HepG2 (cell line): ENCODE data around the gene USP36. TPM values are rescaled to one million over a fixed set of nuclear protein-coding genes. Genes with fewer than 3 reads are reported as not detected.

Experiments used
- ATAC-seq: fragments of 200-7000 bp; cut with Tn5 transposase; 3 replicates; pipeline ENCODE4 v1.9.1; 2020; ENCODE audit warnings: mild to moderate bottlenecking, moderate library complexity
- BruUV-seq: library from RNA; stranded (reverse); fragments of 400-500 nt; replicated peaks from 2 replicates; lab custom pipeline; 2021; lab: Mats Ljungman, UMichigan
- CTCF ChIA-PET: fragments of 300-600 bp; formaldehyde crosslinking; extraction: SDS; loops from one replicate; lab custom pipeline; 2021; ENCODE audit warnings: low total read pairs, inconsistent platforms, low intra/inter-chr PET ratio; lab: Yijun Ruan, JAX
- POLR2A ChIA-PET: fragments of 350-600 bp; sonication (Branson Sonifier 250); formaldehyde crosslinking; loops from one replicate; lab custom pipeline; 2020; ENCODE audit warnings: antibody characterized with exemption, inconsistent platforms; lab: Yijun Ruan, JAX
- DNase-seq: peaks from one replicate; pipeline ENCODE4 v3.0.0-alpha.2; 2015; ENCODE audit warnings: low spot score
- FAIRE-seq: peaks from 3 replicates; lab custom pipeline; 2011; peaks lifted over from hg19 to GRCh38; lab: Jason Lieb, UNC
- H2AFZ ChIP-seq: one replicate; pipeline ENCODE4 v1.6.1; 2011; ENCODE audit warnings: low read length, inconsistent platforms
- H3K27ac ChIP-seq: fragments of 300-600 bp; 3 replicates; pipeline ENCODE4 v1.8.0; 2011; ENCODE audit warnings: mixed run types, mild to moderate bottlenecking, mixed read lengths, low read length, inconsistent platforms; ENCODE audit not compliant: insufficient read depth; ENCODE audit errors: extremely low read length
- H3K27me3 ChIP-seq, 2 experiments: fragments of 200-600 bp in 1 of 2; 2 replicates in 1 of 2; 3 replicates in 1 of 2; pipeline versions ENCODE4 v1.6.0 to v1.8.0; 2011; ENCODE audit warnings: low read length in 2 of 2, mild to moderate bottlenecking in 2 of 2, moderate library complexity in 2 of 2, inconsistent platforms in 1 of 2; ENCODE audit not compliant: insufficient read depth in 2 of 2, control insufficient read depth in 1 of 2
- H3K36me3 ChIP-seq, 2 experiments: fragments of 200-600 bp in 1 of 2; replicated peaks in 1 of 2; 2 replicates in 1 of 2; 3 replicates in 1 of 2; pipeline versions ENCODE4 v1.5.1 to v1.8.0; 2011; ENCODE audit warnings: low read length in 2 of 2, inconsistent platforms in 1 of 2; ENCODE audit not compliant: insufficient read depth in 2 of 2, control insufficient read depth in 1 of 2
- H3K4me1 ChIP-seq: 2 replicates; pipeline ENCODE4 v1.5.1; 2012; ENCODE audit warnings: low read length, inconsistent platforms; ENCODE audit not compliant: insufficient read depth
- H3K4me2 ChIP-seq: 2 replicates; pipeline ENCODE4 v1.6.0; 2011; ENCODE audit warnings: low read depth, low read length, inconsistent platforms
- H3K4me3 ChIP-seq, 3 experiments: fragments of 200-600 bp in 1 of 3; sonication (generic), shearing (Covaris generic) in 1 of 3; replicated peaks in 1 of 3; 2 replicates each; pipeline ENCODE4 v1.5.1; 2011 to 2016; ENCODE audit warnings: low read length in 3 of 3, inconsistent platforms in 2 of 3, low read depth in 2 of 3, mild to moderate bottlenecking in 2 of 3, control low read depth in 1 of 3, mixed read lengths in 1 of 3; ENCODE audit not compliant: insufficient read depth in 1 of 3
- H3K79me2 ChIP-seq: one replicate; pipeline ENCODE4 v1.6.1; 2011; ENCODE audit warnings: low read length, inconsistent platforms; ENCODE audit not compliant: insufficient read depth
- H3K9ac ChIP-seq: 2 replicates; pipeline ENCODE4 v1.6.0; 2011; ENCODE audit warnings: mild to moderate bottlenecking, low read depth, low read length, inconsistent platforms; ENCODE audit not compliant: insufficient read depth
- H3K9me3 ChIP-seq: 2 replicates; pipeline ENCODE4 v1.5.1; 2012; ENCODE audit warnings: mild to moderate bottlenecking, low read length
- H4K20me1 ChIP-seq: 2 replicates; pipeline ENCODE4 v1.6.0; 2011; ENCODE audit warnings: inconsistent platforms, mild to moderate bottlenecking, low read length, moderate library complexity; ENCODE audit not compliant: insufficient read depth
- DNMT1 ChIP-seq: sonication (generic); formaldehyde crosslinking; IDR thresholded peaks from 2 replicates; pipeline ENCODE4 v1.5.1; 2020; ENCODE audit warnings: mild to moderate bottlenecking, missing genetic modification reagents
- GABPB1 ChIP-seq: IDR thresholded peaks from 2 replicates; pipeline ENCODE4 v1.6.1; 2016; ENCODE audit warnings: mild to moderate bottlenecking, missing genetic modification reagents, moderate library complexity, missing compliant biosample characterization
- HCFC1 ChIP-seq: fragments of 150-350 bp; IDR thresholded peaks from 2 replicates; pipeline ENCODE4 v1.6.1; 2014; ENCODE audit warnings: low read depth, low read length
- HOXA3 ChIP-seq: sonication (generic); formaldehyde crosslinking; IDR thresholded peaks from 2 replicates; pipeline ENCODE4 v1.5.0; 2020; ENCODE audit warnings: missing genetic modification reagents
- KAT8 ChIP-seq: IDR thresholded peaks from 2 replicates; pipeline ENCODE4 v1.6.1; 2016; ENCODE audit warnings: missing genetic modification reagents, missing compliant biosample characterization
- KLF9 ChIP-seq: IDR thresholded peaks from 2 replicates; pipeline ENCODE4 v1.6.1; 2016; ENCODE audit warnings: low read depth
- SALL1 ChIP-seq: sonication (generic); formaldehyde crosslinking; IDR thresholded peaks from 2 replicates; pipeline ENCODE4 v1.8.0; 2022; ENCODE audit warnings: mild to moderate bottlenecking, missing genetic modification reagents
- SMC3 ChIP-seq: IDR thresholded peaks from 2 replicates; pipeline ENCODE4 v1.6.1; 2011; ENCODE audit warnings: low read length, improper control_type of control experiment
- STAG1 ChIP-seq: sonication (generic); formaldehyde crosslinking; IDR thresholded peaks from 2 replicates; pipeline ENCODE4 v1.4.0; 2020; ENCODE audit warnings: missing genetic modification reagents
- XRCC5 ChIP-seq: fragments of 200-400 bp; formaldehyde crosslinking; optimal IDR thresholded peaks from 2 replicates; pipeline ENCODE3; 2017; ENCODE audit warnings: mild to moderate bottlenecking, low read length
- ZNF451 ChIP-seq: sonication (generic); formaldehyde crosslinking; IDR thresholded peaks from 2 replicates; pipeline ENCODE4 v1.5.0; 2020; ENCODE audit warnings: mild to moderate bottlenecking, missing genetic modification reagents
- ZNF607 ChIP-seq: sonication (generic); formaldehyde crosslinking; IDR thresholded peaks from 2 replicates; pipeline ENCODE4 v1.5.1; 2020; ENCODE audit warnings: missing genetic modification reagents, mild to moderate bottlenecking, borderline replicate concordance
- ZNF644 ChIP-seq: IDR thresholded peaks from 2 replicates; pipeline ENCODE4 v1.6.1; 2016; ENCODE audit warnings: low read depth
- ZNF891 ChIP-seq: sonication (generic); formaldehyde crosslinking; IDR thresholded peaks from 2 replicates; pipeline ENCODE4 v1.5.0; 2020; ENCODE audit warnings: mild to moderate bottlenecking, missing genetic modification reagents
- WGBS: methylation state at CpG from one replicate; pipeline ENCODE4 v1.1.6; 2017; ENCODE audit warnings: low lambda C conversion rate; 5-methylcytosine and 5-hydroxymethylcytosine counted together
- in situ Hi-C: cut with HindIII; loops from 2 replicates; pipeline ENCODE4 v1.10.0; 2017; ENCODE audit warnings: low pct_unique_long_range_greater_than_20kb; ENCODE audit not compliant: extremely low pct_ligation_motif_present
- intact Hi-C: fragments of 100-400 bp; cut with micrococcal nuclease; formaldehyde crosslinking; loops from one replicate; pipeline ENCODE4 v1.10.0; 2022; ENCODE audit not compliant: unreplicated experiment
- polyA plus RNA-seq, 8 experiments: library from polyadenylated mRNA; depleted of rRNA in 3 of 8; stranded (reverse) in 7 of 8; unstranded in 1 of 8; fragments of >200 nt; fragmentation: Illumina TruSeq in 4 of 8; extraction: Trizol in 4 of 8; gene quantifications; 2 replicates each; pipeline versions ENCODE4 v1.2.1 to v1.2.3, GENCODE V29; 2011 to 2016; ENCODE audit warnings: low read depth in 4 of 8, missing spikeins in 1 of 8, mixed read lengths in 1 of 8; ENCODE audit not compliant: insufficient read depth in 1 of 8
- total RNA-seq, 5 experiments: library from RNA; depleted of rRNA; stranded (reverse); fragments of >200 nt; fragmentation: Illumina TruSeq; extraction: Trizol; gene quantifications; 2 replicates each; pipeline ENCODE4 v1.2.3, GENCODE V29; 2016; ENCODE audit warnings: low read depth in 1 of 5
- TF ChIP-seq, protein P1 (sequence below): sonication (generic); formaldehyde crosslinking; IDR thresholded peaks from 2 replicates; pipeline ENCODE4 v1.9.0; 2022; ENCODE audit warnings: low read depth, missing genetic modification reagents
- TF ChIP-seq, protein P2 (sequence below), 2 experiments: sonication (generic) in 1 of 2; formaldehyde crosslinking in 1 of 2; IDR thresholded peaks; 2 replicates each; pipeline versions ENCODE4 v1.4.0 to v1.6.1; 2018 to 2020; ENCODE audit warnings: missing genetic modification reagents in 2 of 2, borderline replicate concordance in 1 of 2, low read depth in 1 of 2, mild to moderate bottlenecking in 1 of 2, missing biosample characterization in 1 of 2
- TF ChIP-seq, protein P3 (sequence below): sonication (generic); formaldehyde crosslinking; IDR thresholded peaks from 2 replicates; pipeline ENCODE4 v1.4.0; 2020; ENCODE audit warnings: missing genetic modification reagents, low read depth, mild to moderate bottlenecking, borderline replicate concordance
- TF ChIP-seq, protein P4 (sequence below): sonication (generic); formaldehyde crosslinking; IDR thresholded peaks from 2 replicates; pipeline ENCODE4 v1.9.0; 2022; ENCODE audit warnings: missing genetic modification reagents, mild to moderate bottlenecking, borderline replicate concordance

Gene USP36
- total and polyA plus RNA-seq, 2 of the 13 experiments (the other 11 are each of a cell fraction or from before 2014, with no cell fraction given) = 29.6 to 45.9 TPM

DNA sequence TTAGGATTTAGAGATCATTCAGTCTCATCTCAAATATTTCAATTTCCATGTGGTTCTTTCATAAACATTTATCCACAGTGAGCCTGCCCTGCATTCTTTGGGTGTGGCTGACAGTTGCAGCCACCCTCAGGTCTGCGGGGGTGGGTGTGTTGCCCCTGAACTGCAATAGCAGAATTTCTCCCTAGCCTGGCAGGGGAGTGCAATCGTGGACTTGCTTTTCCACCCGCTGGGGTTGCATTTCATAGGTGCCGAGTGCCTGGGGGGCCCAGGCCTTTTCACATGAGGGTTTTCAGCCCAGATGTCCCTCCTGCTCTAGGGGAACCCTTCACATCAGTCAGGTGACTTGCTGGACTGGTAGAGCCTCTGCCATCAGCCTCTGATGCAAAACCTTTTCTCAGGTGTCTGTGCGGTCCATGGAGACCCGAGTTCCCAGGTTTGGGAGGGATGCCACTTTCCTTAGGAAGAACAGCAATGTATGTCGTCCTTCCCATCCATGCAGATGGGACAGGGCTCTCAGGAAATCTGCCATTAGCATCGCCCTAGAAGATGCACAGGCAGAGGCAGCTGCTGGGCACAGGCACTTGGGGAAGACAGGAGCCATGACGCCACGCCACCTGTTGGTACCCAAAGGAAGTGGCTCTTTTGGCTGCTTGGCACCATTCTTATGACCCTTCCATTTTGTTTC is 2.4 kb upstream of the USP36 start:
- no peak overlapping the region for H3K27ac ChIP-seq
- H3K36me3 ChIP-seq = no peaks in the 10 kb centered on the region
- no peaks in the 10 kb centered on the region; a peak in 1 of 5 replicates for H3K27me3 ChIP-seq
- H3K9ac ChIP-seq = no peak overlapping the region
- no TSS peak for BruUV-seq
- no peak overlapping the region for H3K4me3 ChIP-seq
- no peak overlapping the region for H2AFZ ChIP-seq
- H4K20me1 ChIP-seq = peaks cover 18% of the 10 kb centered on the region
- 37% methylated on average over 10 of the region's 10 CpGs for WGBS
- CTCF ChIA-PET = interaction anchor here (2.1 kb wide), 1 partner anchor 128 kb away, joined by 5 read pairs; no protein-coding TSS in a partner anchor
- H3K4me1 ChIP-seq = peaks cover 52% of the 10 kb centered on the region
- H3K79me2 ChIP-seq = peaks cover 23% of the 10 kb centered on the region
- in situ Hi-C loops = no loop called here
- H3K9me3 ChIP-seq = no peaks in the 10 kb centered on the region
- intact Hi-C loops = loop anchor here (5.0 kb wide), 1 partner anchor 701 kb away; no protein-coding TSS in a partner anchor
- ATAC-seq (no peak), FAIRE-seq (no peak), DNase-seq (peak; percentile 55)
- POLR2A ChIA-PET = interaction anchor here (0.5 to 1.8 kb wide), 3 partner anchors 9 to 140 kb away, joined by 3 to 4 read pairs (median 3); no protein-coding TSS in a partner anchor
- H3K4me2 ChIP-seq = no peak overlapping the region; the same call in 1 of the 2 replicates
- TF ChIP-seq DNMT1 = no peak
- TF ChIP-seq, protein P1, sequence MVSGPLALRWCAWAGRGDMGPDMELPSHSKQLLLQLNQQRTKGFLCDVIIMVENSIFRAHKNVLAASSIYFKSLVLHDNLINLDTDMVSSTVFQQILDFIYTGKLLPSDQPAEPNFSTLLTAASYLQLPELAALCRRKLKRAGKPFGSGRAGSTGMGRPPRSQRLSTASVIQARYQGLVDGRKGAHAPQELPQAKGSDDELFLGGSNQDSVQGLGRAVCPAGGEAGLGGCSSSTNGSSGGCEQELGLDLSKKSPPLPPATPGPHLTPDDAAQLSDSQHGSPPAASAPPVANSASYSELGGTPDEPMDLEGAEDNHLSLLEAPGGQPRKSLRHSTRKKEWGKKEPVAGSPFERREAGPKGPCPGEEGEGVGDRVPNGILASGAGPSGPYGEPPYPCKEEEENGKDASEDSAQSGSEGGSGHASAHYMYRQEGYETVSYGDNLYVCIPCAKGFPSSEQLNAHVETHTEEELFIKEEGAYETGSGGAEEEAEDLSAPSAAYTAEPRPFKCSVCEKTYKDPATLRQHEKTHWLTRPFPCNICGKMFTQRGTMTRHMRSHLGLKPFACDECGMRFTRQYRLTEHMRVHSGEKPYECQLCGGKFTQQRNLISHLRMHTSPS (CRISPR knock-in tag) = peak; percentile 42; the same call in 1 of the 2 replicates
- peak; percentile 71 for TF ChIP-seq STAG1 (CRISPR knock-in tag)
- TF ChIP-seq ZNF891 = peak; percentile 47; the same call in 1 of the 2 replicates
- 0 out of 2 replicates have a peak, but pooled peaks have one; percentile 13 for TF ChIP-seq SALL1
- no peak for TF ChIP-seq KLF9
- TF ChIP-seq, protein P2, sequence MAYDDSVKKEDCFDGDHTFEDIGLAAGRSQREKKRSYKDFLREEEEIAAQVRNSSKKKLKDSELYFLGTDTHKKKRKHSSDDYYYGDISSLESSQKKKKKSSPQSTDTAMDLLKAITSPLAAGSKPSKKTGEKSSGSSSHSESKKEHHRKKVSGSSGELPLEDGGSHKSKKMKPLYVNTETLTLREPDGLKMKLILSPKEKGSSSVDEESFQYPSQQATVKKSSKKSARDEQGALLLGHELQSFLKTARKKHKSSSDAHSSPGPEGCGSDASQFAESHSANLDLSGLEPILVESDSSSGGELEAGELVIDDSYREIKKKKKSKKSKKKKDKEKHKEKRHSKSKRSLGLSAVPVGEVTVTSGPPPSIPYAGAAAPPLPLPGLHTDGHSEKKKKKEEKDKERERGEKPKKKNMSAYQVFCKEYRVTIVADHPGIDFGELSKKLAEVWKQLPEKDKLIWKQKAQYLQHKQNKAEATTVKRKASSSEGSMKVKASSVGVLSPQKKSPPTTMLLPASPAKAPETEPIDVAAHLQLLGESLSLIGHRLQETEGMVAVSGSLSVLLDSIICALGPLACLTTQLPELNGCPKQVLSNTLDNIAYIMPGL (CRISPR knock-in tag; IDR thresholded peaks at IDR 0.05; ENCODE audit: borderline replicate concordance in 1 of 2, low read depth in 1 of 2) = peak; percentile 36 to 77; a peak in 3 of 4 replicates
- no peak for TF ChIP-seq HCFC1
- peak; percentile 19; the same call in 1 of the 2 replicates for TF ChIP-seq KAT8 (CRISPR knock-in tag)
- TF ChIP-seq ZNF607 (CRISPR knock-in tag) = no peak
- TF ChIP-seq XRCC5 = peak; percentile 94
- TF ChIP-seq ZNF451 (CRISPR knock-in tag) = 0 out of 2 replicates have a peak, but pooled peaks have one; percentile 35
- TF ChIP-seq, protein P3, sequence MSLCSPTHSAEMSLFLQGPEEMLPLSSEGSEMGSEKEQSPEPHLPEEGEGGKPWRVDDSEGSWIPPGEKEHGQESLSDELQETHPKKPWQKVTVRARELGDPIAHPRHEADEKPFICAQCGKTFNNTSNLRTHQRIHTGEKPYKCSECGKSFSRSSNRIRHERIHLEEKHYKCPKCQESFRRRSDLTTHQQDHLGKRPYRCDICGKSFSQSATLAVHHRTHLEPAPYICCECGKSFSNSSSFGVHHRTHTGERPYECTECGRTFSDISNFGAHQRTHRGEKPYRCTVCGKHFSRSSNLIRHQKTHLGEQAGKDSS = 0 out of 2 replicates have a peak, but pooled peaks have one; percentile 50
- TF ChIP-seq GABPB1 = peak; percentile 17; the same call in 1 of the 2 replicates
- TF ChIP-seq SMC3 = peak; percentile 64
- TF ChIP-seq, protein P4, sequence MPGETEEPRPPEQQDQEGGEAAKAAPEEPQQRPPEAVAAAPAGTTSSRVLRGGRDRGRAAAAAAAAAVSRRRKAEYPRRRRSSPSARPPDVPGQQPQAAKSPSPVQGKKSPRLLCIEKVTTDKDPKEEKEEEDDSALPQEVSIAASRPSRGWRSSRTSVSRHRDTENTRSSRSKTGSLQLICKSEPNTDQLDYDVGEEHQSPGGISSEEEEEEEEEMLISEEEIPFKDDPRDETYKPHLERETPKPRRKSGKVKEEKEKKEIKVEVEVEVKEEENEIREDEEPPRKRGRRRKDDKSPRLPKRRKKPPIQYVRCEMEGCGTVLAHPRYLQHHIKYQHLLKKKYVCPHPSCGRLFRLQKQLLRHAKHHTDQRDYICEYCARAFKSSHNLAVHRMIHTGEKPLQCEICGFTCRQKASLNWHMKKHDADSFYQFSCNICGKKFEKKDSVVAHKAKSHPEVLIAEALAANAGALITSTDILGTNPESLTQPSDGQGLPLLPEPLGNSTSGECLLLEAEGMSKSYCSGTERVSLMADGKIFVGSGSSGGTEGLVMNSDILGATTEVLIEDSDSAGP (CRISPR knock-in tag) = peak; percentile 51; the same call in 1 of the 2 replicates
- peak; percentile 74; the same call in 1 of the 2 replicates for TF ChIP-seq ZNF644 (CRISPR knock-in tag)
- peak; percentile 51; the same call in 1 of the 2 replicates for TF ChIP-seq HOXA3 (CRISPR knock-in tag)
